KMS-11 (cell line): ENCODE measurements around the gene SRGAP1.
"Not testable (repeated sequence)": the region's sequence is repeated elsewhere in the genome, so short reads cannot be mapped to it uniquely, and the experiment has no call there.

Experiments
- H2AFZ ChIP-seq: fragments of 200-600 bp; sonication (generic); 2 replicates; pipeline ENCODE4 v1.6.1; 2016; ENCODE audit warnings: antibody characterized with exemption, mixed run types, low read depth
- H3K27ac ChIP-seq: fragments of 200-600 bp; sonication (generic); 2 replicates; pipeline ENCODE4 v1.6.1; 2016; ENCODE audit warnings: mild to moderate bottlenecking, mixed run types
- H3K27me3 ChIP-seq: fragments of 200-600 bp; sonication (generic); 2 replicates; pipeline ENCODE4 v1.6.1; 2017; ENCODE audit warnings: mild to moderate bottlenecking, low read depth, mixed run types, moderate library complexity; ENCODE audit not compliant: insufficient read depth
- H3K36me3 ChIP-seq: fragments of 200-600 bp; sonication (generic); 2 replicates; pipeline ENCODE4 v1.6.1; 2017; ENCODE audit warnings: mild to moderate bottlenecking, mixed run types; ENCODE audit not compliant: insufficient read depth
- H3K4me1 ChIP-seq: fragments of 200-600 bp; sonication (generic); 2 replicates; pipeline ENCODE4 v1.6.1; 2016; ENCODE audit warnings: mild to moderate bottlenecking, low read depth, mixed run types; ENCODE audit not compliant: poor library complexity, severe bottlenecking
- H3K4me2 ChIP-seq: fragments of 200-600 bp; sonication (generic); 2 replicates; pipeline ENCODE4 v1.7.0; 2016; ENCODE audit warnings: mild to moderate bottlenecking, mixed run types
- H3K4me3 ChIP-seq: fragments of 200-600 bp; sonication (generic); IDR thresholded peaks from 2 replicates; pipeline ENCODE4 v1.6.1; 2017; ENCODE audit warnings: low read depth, low read length, mixed read lengths; ENCODE audit not compliant: insufficient read depth
- H3K79me2 ChIP-seq: fragments of 200-600 bp; sonication (generic); 2 replicates; pipeline ENCODE4 v1.6.1; 2016; ENCODE audit warnings: low read depth, mixed run types; ENCODE audit not compliant: insufficient read depth
- H3K9ac ChIP-seq: fragments of 200-600 bp; sonication (generic); 2 replicates; pipeline ENCODE4 v1.6.1; 2016; ENCODE audit warnings: mild to moderate bottlenecking, mixed run types
- H4K20me1 ChIP-seq: fragments of 200-600 bp; sonication (generic); 2 replicates; pipeline ENCODE4 v1.6.1; 2016; ENCODE audit warnings: mild to moderate bottlenecking, mixed run types; ENCODE audit not compliant: insufficient read depth
- CTCF ChIP-seq: fragments of 200-600 bp; sonication (generic); conservative IDR thresholded peaks from 2 replicates; pipeline ENCODE4 v1.6.1; 2017; ENCODE audit warnings: low read depth, mild to moderate bottlenecking, antibody characterized with exemption, low read length, moderate library complexity, mixed read lengths

Gene SRGAP1

DNA sequence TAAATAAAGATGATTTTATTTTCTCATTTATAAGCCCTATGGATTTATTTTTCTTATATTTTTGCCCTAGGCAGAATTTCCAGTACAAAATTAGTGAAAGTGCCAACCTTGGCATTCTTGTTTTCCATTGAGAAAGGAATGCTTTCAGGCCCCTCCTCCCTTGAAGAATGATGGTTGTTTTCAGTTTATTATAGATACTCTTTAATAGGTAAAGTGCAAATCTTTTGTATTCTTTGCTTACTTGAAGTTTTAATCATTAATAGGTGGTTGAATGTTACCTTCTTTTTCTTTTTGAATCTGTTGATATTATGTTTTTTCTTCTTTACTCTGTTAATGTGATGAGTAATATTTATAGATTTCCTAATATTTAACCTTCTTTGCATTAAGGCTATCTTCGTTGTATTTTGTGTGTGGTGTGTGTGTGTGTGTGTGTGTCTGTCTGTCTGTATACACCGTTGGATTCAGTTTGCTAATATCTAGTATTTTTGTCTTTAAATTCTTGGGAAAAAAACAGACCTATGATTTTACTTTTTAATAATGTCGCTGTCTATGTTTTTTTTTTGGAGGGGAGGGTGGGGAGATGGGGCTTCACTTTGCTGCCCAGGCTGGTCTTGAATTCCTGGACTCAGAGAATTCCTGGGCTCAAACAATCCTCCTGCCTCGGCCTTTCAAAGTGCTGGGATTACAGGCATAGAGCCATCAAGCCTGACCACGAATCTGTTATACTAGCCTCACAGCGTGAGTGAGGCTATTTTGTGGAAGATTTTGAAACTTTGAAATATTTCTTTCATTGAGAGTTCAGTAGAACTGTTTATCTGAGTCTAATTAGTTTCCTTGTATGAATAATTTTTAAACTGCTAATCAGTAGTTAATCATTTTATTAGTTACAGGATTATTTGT is 13.5 kb downstream of the SRGAP1 start:
- Histone ChIP-seq H3K4me2 (no peak overlapping the region), H3K79me2 (no peaks in the 10 kb centered on the region), H4K20me1 (no peaks in the 10 kb centered on the region), H3K4me3 (no peak overlapping the region), H3K9ac (no peak overlapping the region), H3K27me3 (no peaks in the 10 kb centered on the region), H2AFZ (no peak overlapping the region), H3K27ac (no peak overlapping the region), H3K36me3 (no peaks in the 10 kb centered on the region), H3K4me1 (no peaks in the 10 kb centered on the region)
- TF ChIP-seq CTCF = no peak

- not testable (repeated sequence) for H3K27ac ChIP-seq, H2AFZ ChIP-seq, H3K4me2 ChIP-seq, H4K20me1 ChIP-seq, H3K4me1 ChIP-seq, H3K4me3 ChIP-seq, H3K36me3 ChIP-seq, H3K79me2 ChIP-seq, H3K27me3 ChIP-seq, H3K9ac ChIP-seq
Observed at GRCh38 chr12:63859880-63860279, 15.4 kb downstream of the SRGAP1 start.

GRCh38 chr12:63862187-63862968 is 17.9 kb downstream of the SRGAP1 start:
- H3K27me3 ChIP-seq = no peaks in the 10 kb centered on the region
- no peaks in the 10 kb centered on the region for H3K79me2 ChIP-seq
- H3K4me3 ChIP-seq = no peak overlapping the region
- H2AFZ ChIP-seq = no peak overlapping the region
- H3K4me1 ChIP-seq = no peaks in the 10 kb centered on the region
- no peaks in the 10 kb centered on the region for H3K36me3 ChIP-seq
- no peaks in the 10 kb centered on the region for H4K20me1 ChIP-seq
- no peak for TF ChIP-seq CTCF
- no peak overlapping the region for H3K9ac ChIP-seq
- H3K4me2 ChIP-seq = no peak overlapping the region
- H3K27ac ChIP-seq = no peak overlapping the region

- Histone ChIP-seq H3K4me1 (no peaks in the 10 kb centered on the region), H3K27me3 (no peaks in the 10 kb centered on the region), H3K36me3 (no peaks in the 10 kb centered on the region), H3K4me2 (no peak overlapping the region), H3K79me2 (no peaks in the 10 kb centered on the region), H3K9ac (no peak overlapping the region), H2AFZ (no peak overlapping the region), H3K27ac (no peak overlapping the region), H4K20me1 (no peaks in the 10 kb centered on the region), H3K4me3 (no peak overlapping the region)
- TF ChIP-seq CTCF = no peak
Observed at GRCh38 chr12:63862969-63863230, 18.4 kb downstream of the SRGAP1 start.
